ENCODE measurements around the gene LZTS3.

- TF ChIP-seq CTCF (conservative IDR thresholded peaks at IDR 0.05; ENCODE audit: low read depth, low read length): no peak
- TF ChIP-seq EZH2 (IDR thresholded peaks at IDR 0.05; ENCODE audit: borderline replicate concordance, low read depth, low read length, poor library complexity, severe bottlenecking): no peak
Measured at GRCh38 chr20:3166338-3166912, 6.9 kb downstream of the LZTS3 start.

All from A673 (cell line).